Posterior cingulate gyrus (tissue), 11 donors: ENCODE measurements around the gene ZNF76.
A peak's percentile ranks its signal among the peaks of the same experiment; 100 is the strongest.
"Not testable (repeated sequence)": the region's sequence is repeated elsewhere in the genome, so short reads cannot be mapped to it uniquely, and the experiment has no call there.

ENCODE experiments used
- DNase-seq, 10 donors: peaks; one replicate each; pipeline versions ENCODE4 v3.0.0 to v3.0.0-alpha.2; 2020 to 2021; ENCODE audit warnings: mixed read lengths in 3 of 10
- intact Hi-C: fragments of 100-400 bp; cut with DNase I; formaldehyde crosslinking; loops from one replicate; pipeline ENCODE4 v1.15.1; 2023

ZNF76 gene

GRCh38 chr6:35296931-35297600 lies 37.5 kb downstream of the ZNF76 start:
- intact Hi-C loops: no loop called here
- no peak for DNase-seq

- intact Hi-C loops: no loop called here
- peak in 9 of 10 donors; percentile 15 to 89 (median 47) for DNase-seq
Observed at GRCh38 chr6:35297601-35298481, 38.3 kb downstream of the ZNF76 start, which contains the start of gene DEF6. DEF6 (plus strand) TSS chr6:35297818; CDS start chr6:35297857, 39 bp downstream.

GRCh38 chr6:35298625-35299140 lies 39.1 kb downstream of the ZNF76 start:
- no peak for DNase-seq
- intact Hi-C loops: no loop called here

GRCh38 chr6:35299674-35300073 lies 40.1 kb downstream of the ZNF76 start:
- intact Hi-C loops: no loop called here
- DNase-seq: no peak

GRCh38 chr6:35300848-35301247 lies 41.3 kb downstream of the ZNF76 start:
- no peak for DNase-seq
- intact Hi-C loops: no loop called here

GRCh38 chr6:35302604-35303241 lies 43.2 kb downstream of the ZNF76 start:
- intact Hi-C loops: no loop called here
- DNase-seq: no peak

GRCh38 chr6:35304299-35304698 lies 44.8 kb downstream of the ZNF76 start:
- intact Hi-C loops: no loop called here
- no peak for DNase-seq

- no peak for DNase-seq
- intact Hi-C loops: no loop called here
Observed at GRCh38 chr6:35305117-35305516, 45.6 kb downstream of the ZNF76 start.

GRCh38 chr6:35307138-35307537 lies 47.6 kb downstream of the ZNF76 start:
- intact Hi-C loops, DNase-seq: not testable (repeated sequence)

- DNase-seq, intact Hi-C loops: not testable (repeated sequence)
Observed at GRCh38 chr6:35308543-35308942, 49.0 kb downstream of the ZNF76 start.

GRCh38 chr6:35309611-35310264 lies 50.2 kb downstream of the ZNF76 start:
- DNase-seq: no peak
- intact Hi-C loops: no loop called here

- intact Hi-C loops: no loop called here
- no peak for DNase-seq
Observed at GRCh38 chr6:35310265-35310831, 50.8 kb downstream of the ZNF76 start.

GRCh38 chr6:35311390-35312075 lies 52.0 kb downstream of the ZNF76 start:
- intact Hi-C loops: no loop called here
- DNase-seq: no peak

GRCh38 chr6:35312076-35312800 lies 52.7 kb downstream of the ZNF76 start:
- intact Hi-C loops: no loop called here
- no peak for DNase-seq

GRCh38 chr6:35312807-35313206 lies 53.3 kb downstream of the ZNF76 start:
- DNase-seq: no peak
- intact Hi-C loops: no loop called here

- intact Hi-C loops: no loop called here
- DNase-seq: peak in 5 of 10 donors; percentile 21 to 89 (median 75)
Observed at GRCh38 chr6:35317483-35318195, 58.1 kb downstream of the ZNF76 start.

- DNase-seq: peak; percentile 77 to 98 (median 85)
- intact Hi-C loops: no loop called here
Observed at GRCh38 chr6:35318196-35319171, 58.9 kb downstream of the ZNF76 start.
